NOMO-1 treated with DMSO at 0.1 percent for 48 hours (cell line): Measurements from ENCODE around the gene NR2E3.
"Not testable (repeated sequence)": the region's sequence is repeated elsewhere in the genome, so short reads cannot be mapped to it uniquely, and the experiment has no call there.

Experiments
- DNase-seq: peaks from one replicate; lab custom pipeline; 2025; ENCODE audit not compliant: unreplicated experiment; lab: John Stamatoyannopoulos, UW

Gene NR2E3

GRCh38 chr15:71813723-71814470 lies 3.5 kb downstream of the NR2E3 start:
- no peak for DNase-seq

GRCh38 chr15:71815301-71815700 lies 4.9 kb downstream of the NR2E3 start:
- DNase-seq, result no peak

GRCh38 chr15:71817351-71817750 lies 7.0 kb downstream of the NR2E3 start:
- DNase-seq, result no peak

- DNase-seq, result no peak
Measured at GRCh38 chr15:71820127-71820526, 9.8 kb downstream of the NR2E3 start.

- DNase-seq, result no peak
Measured at GRCh38 chr15:71821547-71822129, 11.3 kb downstream of the NR2E3 start.

- DNase-seq, result no peak
Measured at GRCh38 chr15:71822890-71823630, 12.7 kb downstream of the NR2E3 start.

GRCh38 chr15:71823801-71824200 lies 13.4 kb downstream of the NR2E3 start:
- DNase-seq, result no peak

GRCh38 chr15:71825021-71825730 lies 14.8 kb downstream of the NR2E3 start:
- DNase-seq, result no peak

GRCh38 chr15:71826196-71826595 lies 15.8 kb downstream of the NR2E3 start:
- no peak for DNase-seq

- DNase-seq, result no peak
Measured at GRCh38 chr15:71830981-71831380, 20.6 kb downstream of the NR2E3 start.

GRCh38 chr15:71841563-71841962 lies 31.2 kb downstream of the NR2E3 start:
- DNase-seq, result no peak

GRCh38 chr15:71844916-71845315 lies 34.6 kb downstream of the NR2E3 start:
- DNase-seq, result no peak

GRCh38 chr15:71853543-71853942 lies 43.2 kb downstream of the NR2E3 start:
- no peak for DNase-seq

GRCh38 chr15:71858232-71858631 lies 47.9 kb downstream of the NR2E3 start:
- not testable (repeated sequence) for DNase-seq
